CD4-positive, alpha-beta T cell (primary cell): ENCODE results near the gene ATP1B1. TPM values are rescaled to one million over a fixed set of nuclear protein-coding genes. Genes with fewer than 3 reads are reported as not detected.

ENCODE experiments used
- ATAC-seq: fragments of 200-7000 bp; cut with Tn5 transposase; one replicate; pipeline ENCODE4 v1.10.0; 2022; ENCODE audit warnings: mild to moderate bottlenecking; ENCODE audit not compliant: poor library complexity
- CTCF ChIA-PET: fragments of 350-600 bp; sonication (Branson Sonifier 250); formaldehyde crosslinking; loops from one replicate; lab custom pipeline; 2021; ENCODE audit warnings: antibody characterized with exemption, inconsistent platforms; lab: Charles Lee
- POLR2A ChIA-PET: fragments of 350-600 bp; sonication (Branson Sonifier 250); formaldehyde crosslinking; loops from one replicate; lab custom pipeline; 2021; ENCODE audit warnings: antibody characterized with exemption, inconsistent platforms; lab: Charles Lee
- DNase-seq, 14 experiments: peaks; one replicate each; pipeline ENCODE4 v3.0.0-alpha.2; 2013 to 2020; ENCODE audit warnings: mixed read lengths in 2 of 14
- H3K27ac ChIP-seq, 2 donors: one replicate each; pipeline versions ENCODE4 v1.5.1 to v1.7.0; 2013; ENCODE audit warnings: low read length in 2 of 2, low read depth in 1 of 2, mild to moderate bottlenecking in 1 of 2
- H3K27me3 ChIP-seq, 2 experiments: 1 replicate in 1 of 2; 2 replicates in 1 of 2; pipeline versions ENCODE4 v1.6.1 to v1.7.0; 2013; ENCODE audit warnings: low read length in 2 of 2, control low read depth in 1 of 2, mild to moderate bottlenecking in 1 of 2, moderate library complexity in 1 of 2; ENCODE audit not compliant: insufficient read depth in 2 of 2, control insufficient read depth in 1 of 2
- H3K36me3 ChIP-seq: one replicate; pipeline ENCODE4 v1.6.1; 2013; ENCODE audit warnings: low read length, control low read depth; ENCODE audit not compliant: insufficient read depth
- H3K4me1 ChIP-seq: one replicate; pipeline ENCODE4 v1.6.1; 2013; ENCODE audit warnings: low read length, control low read depth; ENCODE audit not compliant: insufficient read depth
- H3K4me3 ChIP-seq: one replicate; pipeline ENCODE4 v1.5.1; 2013; ENCODE audit warnings: mild to moderate bottlenecking, low read length, moderate library complexity
- H3K9me3 ChIP-seq, 2 experiments: 1 replicate in 1 of 2; 2 replicates in 1 of 2; pipeline versions ENCODE4 v1.6.1 to v1.7.0; 2013; ENCODE audit warnings: low read length in 2 of 2, mild to moderate bottlenecking in 2 of 2, control low read depth in 1 of 2, moderate library complexity in 1 of 2; ENCODE audit not compliant: control insufficient read depth in 1 of 2, insufficient read depth in 1 of 2
- H3K27ac Mint-ChIP-seq: one replicate; pipeline ENCODE4 v1.8.0; 2020; ENCODE audit warnings: mixed read lengths
- H3K27me3 Mint-ChIP-seq: one replicate; pipeline ENCODE4 v1.8.0; 2021; ENCODE audit warnings: mixed read lengths
- H3K36me3 Mint-ChIP-seq: one replicate; pipeline ENCODE4 v1.8.0; 2021; ENCODE audit warnings: low read depth, mixed read lengths
- H3K4me1 Mint-ChIP-seq: one replicate; pipeline ENCODE4 v1.8.0; 2021; ENCODE audit warnings: low read depth, mixed read lengths
- H3K4me3 Mint-ChIP-seq: one replicate; pipeline ENCODE4 v1.8.0; 2020; ENCODE audit warnings: mild to moderate bottlenecking, mixed read lengths
- H3K9me3 Mint-ChIP-seq: one replicate; pipeline ENCODE4 v1.8.0; 2020; ENCODE audit warnings: mixed read lengths
- intact Hi-C, 2 experiments: fragments of 100-400 bp; cut with DNase I in 1 of 2; cut with micrococcal nuclease in 1 of 2; formaldehyde crosslinking; loops; one replicate each; pipeline versions ENCODE4 v1.15.1 to v1.9.0; 2023 to 2025; cut with DNase I, micrococcal nuclease
- total RNA-seq, 174 experiments: library from RNA in 2 of 174; stranded (reverse) in 2 of 174; gene quantifications; one replicate each; pipeline ENCODE4 v1.2.3 and lab custom pipeline; 2021 to 2026
- TF ChIP-seq, protein P1 (sequence below): fragments of 200-600 bp; IDR thresholded peaks from one replicate; pipeline ENCODE4 v1.8.0; 2022; ENCODE audit warnings: antibody characterized with exemption, mild to moderate bottlenecking

The ATP1B1 gene
- total RNA-seq, 2 experiments from 2014 or later: 3.5 to 4.5 TPM

DNA sequence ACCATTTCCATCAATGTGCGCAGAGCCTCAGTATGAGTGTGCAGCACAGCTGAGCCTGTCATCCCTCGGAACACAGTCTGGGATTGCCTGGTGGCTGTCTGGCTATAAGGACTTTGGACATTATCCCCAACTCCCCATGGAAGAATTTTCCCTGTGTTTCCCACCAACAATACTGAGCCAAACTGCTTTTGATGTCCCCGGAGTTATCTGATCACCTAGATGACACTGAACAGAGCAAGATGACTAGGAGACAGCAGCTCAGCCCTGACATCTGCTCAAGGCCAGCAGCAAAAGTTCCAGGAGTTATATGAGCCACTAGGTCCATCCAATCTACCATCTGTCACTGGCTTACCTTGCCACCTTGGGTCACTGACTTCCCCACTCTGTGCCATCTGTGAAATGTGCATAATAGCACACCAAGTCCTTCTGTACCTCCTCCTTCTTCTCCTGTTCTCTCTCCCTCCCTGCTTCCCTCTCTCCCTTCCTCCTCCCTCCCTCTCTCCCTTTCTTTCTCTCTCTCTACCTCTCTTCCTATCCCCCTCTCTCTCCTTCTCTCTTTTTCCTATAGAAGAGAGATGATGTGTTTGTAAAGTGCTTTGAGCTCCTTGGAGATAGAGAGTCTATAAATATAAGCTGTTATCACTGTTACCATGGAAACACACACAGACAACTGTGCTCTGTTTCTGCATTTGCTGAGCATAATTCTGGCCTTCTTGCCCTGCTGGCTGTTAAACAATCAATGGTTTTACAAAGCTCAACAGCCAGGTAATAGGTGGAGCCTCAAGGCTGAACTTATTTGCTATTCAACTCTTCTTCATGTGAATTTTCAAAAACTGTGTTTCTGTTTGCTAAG lies 19.7 kb upstream of the ATP1B1 start:
- Histone ChIP-seq H3K36me3 (no peaks in the 10 kb centered on the region), H3K27ac (no peak overlapping the region), H3K4me3 (no peak overlapping the region), H3K27me3 (peaks cover 0 to 2% of the 10 kb centered on the region in 2 experiments), H3K4me1 (peaks cover 7% of the 10 kb centered on the region), H3K9me3 (no peaks in the 10 kb centered on the region)
- Mint-ChIP-seq H3K4me3 (no peak overlapping the region), H3K9me3 (no peaks in the 10 kb centered on the region), H3K36me3 (no peaks in the 10 kb centered on the region), H3K27ac (no peak overlapping the region), H3K4me1 (peaks cover 12% of the 10 kb centered on the region), H3K27me3 (no peaks in the 10 kb centered on the region)
- TF ChIP-seq, protein P1, sequence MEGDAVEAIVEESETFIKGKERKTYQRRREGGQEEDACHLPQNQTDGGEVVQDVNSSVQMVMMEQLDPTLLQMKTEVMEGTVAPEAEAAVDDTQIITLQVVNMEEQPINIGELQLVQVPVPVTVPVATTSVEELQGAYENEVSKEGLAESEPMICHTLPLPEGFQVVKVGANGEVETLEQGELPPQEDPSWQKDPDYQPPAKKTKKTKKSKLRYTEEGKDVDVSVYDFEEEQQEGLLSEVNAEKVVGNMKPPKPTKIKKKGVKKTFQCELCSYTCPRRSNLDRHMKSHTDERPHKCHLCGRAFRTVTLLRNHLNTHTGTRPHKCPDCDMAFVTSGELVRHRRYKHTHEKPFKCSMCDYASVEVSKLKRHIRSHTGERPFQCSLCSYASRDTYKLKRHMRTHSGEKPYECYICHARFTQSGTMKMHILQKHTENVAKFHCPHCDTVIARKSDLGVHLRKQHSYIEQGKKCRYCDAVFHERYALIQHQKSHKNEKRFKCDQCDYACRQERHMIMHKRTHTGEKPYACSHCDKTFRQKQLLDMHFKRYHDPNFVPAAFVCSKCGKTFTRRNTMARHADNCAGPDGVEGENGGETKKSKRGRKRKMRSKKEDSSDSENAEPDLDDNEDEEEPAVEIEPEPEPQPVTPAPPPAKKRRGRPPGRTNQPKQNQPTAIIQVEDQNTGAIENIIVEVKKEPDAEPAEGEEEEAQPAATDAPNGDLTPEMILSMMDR: no peak
- intact Hi-C loops: no loop called here
- CTCF ChIA-PET: no interaction called here
- DNase-seq (peak in 3 of 14 experiments; percentile 30 to 47 (median 31)), ATAC-seq (peak; percentile 58)
- POLR2A ChIA-PET: no interaction called here

DNA sequence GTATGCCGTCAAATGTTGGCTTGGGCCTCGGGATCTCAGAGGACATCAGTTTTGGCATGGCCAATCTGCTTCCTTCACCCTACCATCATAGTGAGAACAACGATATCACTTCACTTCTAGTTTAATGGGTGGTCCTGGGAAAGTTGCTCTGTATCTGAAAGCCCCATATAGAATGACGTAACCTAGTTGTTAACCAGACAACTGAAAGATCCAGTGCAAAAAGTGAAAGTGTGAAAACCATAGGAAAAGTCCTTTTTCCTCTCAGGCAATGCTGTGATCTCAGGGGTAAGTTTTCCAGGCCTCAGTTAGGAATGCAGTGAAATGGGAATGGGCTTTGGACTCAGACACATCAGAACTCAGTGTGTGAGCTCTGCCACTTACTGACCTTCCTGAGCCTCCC lies 18.6 kb upstream of the ATP1B1 start:
- peaks cover 0 to 2% of the 10 kb centered on the region in 2 experiments for H3K27me3 ChIP-seq
- no peaks in the 10 kb centered on the region for H3K27me3 Mint-ChIP-seq
- H3K4me1 Mint-ChIP-seq: peaks cover 12% of the 10 kb centered on the region
- ChIA-PET POLR2A (no interaction called here), CTCF (no interaction called here)
- DNase-seq: no peak
- no peak overlapping the region for H3K27ac ChIP-seq
- H3K9me3 Mint-ChIP-seq: no peaks in the 10 kb centered on the region
- H3K4me3 ChIP-seq: no peak overlapping the region
- no peaks in the 10 kb centered on the region for H3K36me3 ChIP-seq
- no peak overlapping the region for H3K4me3 Mint-ChIP-seq
- H3K27ac Mint-ChIP-seq: no peak overlapping the region
- intact Hi-C loops: no loop called here
- H3K4me1 ChIP-seq: peaks cover 7% of the 10 kb centered on the region
- TF ChIP-seq, protein P1: no peak
- no peaks in the 10 kb centered on the region for H3K36me3 Mint-ChIP-seq
- H3K9me3 ChIP-seq: no peaks in the 10 kb centered on the region
- no peak for ATAC-seq

DNA sequence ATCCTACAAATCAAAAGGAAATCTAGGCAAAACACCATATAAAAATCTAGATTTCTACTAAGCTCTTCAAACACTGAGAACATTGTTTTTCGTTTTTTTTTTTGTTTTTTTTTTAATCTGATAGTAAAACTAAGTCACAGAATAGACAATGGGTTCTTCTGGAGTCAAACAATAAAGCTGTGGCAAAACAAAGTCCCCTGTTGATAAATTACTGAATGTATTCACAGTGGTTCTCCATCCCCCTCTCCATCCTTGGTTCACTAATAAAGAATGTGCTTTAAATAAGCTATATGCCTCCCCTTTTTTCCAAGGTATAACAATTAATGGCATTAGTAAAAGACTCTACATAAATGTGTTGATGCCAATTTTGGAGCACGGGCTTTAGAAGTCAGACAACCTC lies 16.7 kb upstream of the ATP1B1 start:
- Mint-ChIP-seq H3K4me1 (peaks cover 12% of the 10 kb centered on the region), H3K4me3 (no peak overlapping the region), H3K27me3 (no peaks in the 10 kb centered on the region), H3K9me3 (no peaks in the 10 kb centered on the region), H3K36me3 (no peaks in the 10 kb centered on the region), H3K27ac (no peak overlapping the region)
- Histone ChIP-seq H3K9me3 (no peaks in the 10 kb centered on the region), H3K27ac (no peak overlapping the region), H3K36me3 (no peaks in the 10 kb centered on the region), H3K4me3 (no peak overlapping the region), H3K27me3 (peaks cover 0 to 2% of the 10 kb centered on the region in 2 experiments), H3K4me1 (peaks cover 7% of the 10 kb centered on the region)
- ChIA-PET CTCF (no interaction called here), POLR2A (interaction anchor here (1.1 kb wide), 1 partner anchor 11 kb away, joined by 4 read pairs; no protein-coding TSS in a partner anchor)
- DNase-seq: no peak
- TF ChIP-seq, protein P1: no peak
- ATAC-seq: no peak
- intact Hi-C loops: no loop called here
